ENCODE data around the gene RETREG1. TPM values are rescaled to one million over a fixed set of nuclear protein-coding genes. Genes with fewer than 3 reads are reported as not detected.
A peak's percentile ranks its signal among the peaks of the same experiment; 100 is the strongest.

RETREG1 gene
- total RNA-seq, 1 donor from 2014 or later: 269 TPM

DNA sequence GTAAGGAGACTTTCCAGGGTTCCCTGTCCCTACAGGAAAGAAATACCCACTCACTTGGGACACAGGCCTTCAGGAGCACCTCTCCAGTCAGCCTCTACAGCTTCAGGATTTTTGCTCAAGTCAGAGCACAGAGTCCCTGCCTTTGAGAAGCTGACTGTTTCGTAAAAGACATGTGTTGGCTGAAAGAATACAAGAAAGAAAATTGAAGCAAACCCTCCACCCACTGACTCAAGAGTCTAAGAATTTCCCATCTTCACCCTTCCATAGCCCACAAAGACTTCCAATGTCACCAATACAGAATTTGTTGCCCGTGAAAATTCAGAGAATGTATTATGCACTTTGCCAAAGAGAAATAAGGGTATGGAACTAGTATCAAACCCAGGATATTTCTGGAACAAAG lies 98.2 kb downstream of the RETREG1 start:
- TF ChIP-seq, protein P1, sequence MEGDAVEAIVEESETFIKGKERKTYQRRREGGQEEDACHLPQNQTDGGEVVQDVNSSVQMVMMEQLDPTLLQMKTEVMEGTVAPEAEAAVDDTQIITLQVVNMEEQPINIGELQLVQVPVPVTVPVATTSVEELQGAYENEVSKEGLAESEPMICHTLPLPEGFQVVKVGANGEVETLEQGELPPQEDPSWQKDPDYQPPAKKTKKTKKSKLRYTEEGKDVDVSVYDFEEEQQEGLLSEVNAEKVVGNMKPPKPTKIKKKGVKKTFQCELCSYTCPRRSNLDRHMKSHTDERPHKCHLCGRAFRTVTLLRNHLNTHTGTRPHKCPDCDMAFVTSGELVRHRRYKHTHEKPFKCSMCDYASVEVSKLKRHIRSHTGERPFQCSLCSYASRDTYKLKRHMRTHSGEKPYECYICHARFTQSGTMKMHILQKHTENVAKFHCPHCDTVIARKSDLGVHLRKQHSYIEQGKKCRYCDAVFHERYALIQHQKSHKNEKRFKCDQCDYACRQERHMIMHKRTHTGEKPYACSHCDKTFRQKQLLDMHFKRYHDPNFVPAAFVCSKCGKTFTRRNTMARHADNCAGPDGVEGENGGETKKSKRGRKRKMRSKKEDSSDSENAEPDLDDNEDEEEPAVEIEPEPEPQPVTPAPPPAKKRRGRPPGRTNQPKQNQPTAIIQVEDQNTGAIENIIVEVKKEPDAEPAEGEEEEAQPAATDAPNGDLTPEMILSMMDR (IDR thresholded peaks at IDR 0.05; ENCODE audit: borderline replicate concordance): no peak
- Histone ChIP-seq H3K9me3 (replicated peaks) (no peaks in the 10 kb centered on the region), H3K27ac (replicated peaks) (peak overlapping the region; percentile 30), H3K4me1 (peaks cover 37% of the 10 kb centered on the region), H3K36me3 (no peaks in the 10 kb centered on the region), H3K4me3 (no peak overlapping the region), H3K27me3 (ENCODE audit: low read depth) (no peaks in the 10 kb centered on the region)
- intact Hi-C loops (cut with micrococcal nuclease): no loop called here
- no peak for DNase-seq

DNA sequence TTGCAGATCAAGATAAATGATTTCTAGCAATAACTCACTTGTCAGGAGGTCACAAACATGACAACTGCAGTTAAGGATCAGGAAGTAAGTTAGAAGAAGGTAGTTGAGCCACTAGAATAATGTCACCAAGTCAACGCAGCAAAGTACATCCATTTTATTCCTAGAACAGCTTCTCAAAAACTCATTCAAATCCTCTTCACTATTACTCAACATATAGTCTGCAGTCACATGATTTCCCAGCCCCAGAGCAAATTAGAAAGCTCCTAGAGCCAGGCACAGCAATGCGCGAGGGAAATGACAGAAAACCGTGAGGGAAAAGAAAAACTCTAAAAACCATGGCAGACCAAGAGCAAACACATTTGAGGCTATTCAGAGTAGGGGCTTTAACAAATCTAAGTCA lies 101.3 kb downstream of the RETREG1 start:
- Histone ChIP-seq H3K27me3 (ENCODE audit: low read depth) (no peaks in the 10 kb centered on the region), H3K4me1 (peaks cover 22% of the 10 kb centered on the region), H3K4me3 (no peak overlapping the region), H3K27ac (replicated peaks) (no peak overlapping the region), H3K36me3 (no peaks in the 10 kb centered on the region), H3K9me3 (replicated peaks) (no peaks in the 10 kb centered on the region)
- TF ChIP-seq, protein P1 (IDR thresholded peaks at IDR 0.05; ENCODE audit: borderline replicate concordance): no peak
- intact Hi-C loops (cut with micrococcal nuclease): no loop called here
- DNase-seq: no peak

DNA sequence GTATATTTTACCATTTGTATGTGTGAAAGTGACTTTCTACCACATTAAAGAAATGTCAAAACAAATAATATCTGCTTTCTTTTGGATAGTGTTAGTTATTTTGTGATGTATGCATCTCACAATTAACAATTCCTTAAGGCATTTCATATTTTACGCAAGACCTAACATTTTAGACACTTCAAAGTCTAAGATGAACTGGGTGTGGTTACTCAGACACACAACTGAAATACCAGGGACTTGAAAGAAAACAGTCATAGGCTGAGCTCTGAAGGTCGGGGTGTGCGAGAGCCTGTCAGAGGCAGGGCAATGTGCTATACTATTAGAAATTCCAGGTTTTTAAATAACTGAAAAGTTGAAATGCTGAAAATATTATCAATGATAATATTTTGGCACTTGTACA lies 106.7 kb downstream of the RETREG1 start:
- intact Hi-C loops (cut with micrococcal nuclease): no loop called here
- Histone ChIP-seq H3K4me1 (peaks cover 23% of the 10 kb centered on the region), H3K9me3 (replicated peaks) (no peaks in the 10 kb centered on the region), H3K27me3 (ENCODE audit: low read depth) (no peaks in the 10 kb centered on the region), H3K27ac (replicated peaks) (peak overlapping the region; percentile 85), H3K36me3 (no peaks in the 10 kb centered on the region), H3K4me3 (no peak overlapping the region)
- TF ChIP-seq, protein P1 (IDR thresholded peaks at IDR 0.05; ENCODE audit: borderline replicate concordance): no peak
- no peak for DNase-seq

DNA sequence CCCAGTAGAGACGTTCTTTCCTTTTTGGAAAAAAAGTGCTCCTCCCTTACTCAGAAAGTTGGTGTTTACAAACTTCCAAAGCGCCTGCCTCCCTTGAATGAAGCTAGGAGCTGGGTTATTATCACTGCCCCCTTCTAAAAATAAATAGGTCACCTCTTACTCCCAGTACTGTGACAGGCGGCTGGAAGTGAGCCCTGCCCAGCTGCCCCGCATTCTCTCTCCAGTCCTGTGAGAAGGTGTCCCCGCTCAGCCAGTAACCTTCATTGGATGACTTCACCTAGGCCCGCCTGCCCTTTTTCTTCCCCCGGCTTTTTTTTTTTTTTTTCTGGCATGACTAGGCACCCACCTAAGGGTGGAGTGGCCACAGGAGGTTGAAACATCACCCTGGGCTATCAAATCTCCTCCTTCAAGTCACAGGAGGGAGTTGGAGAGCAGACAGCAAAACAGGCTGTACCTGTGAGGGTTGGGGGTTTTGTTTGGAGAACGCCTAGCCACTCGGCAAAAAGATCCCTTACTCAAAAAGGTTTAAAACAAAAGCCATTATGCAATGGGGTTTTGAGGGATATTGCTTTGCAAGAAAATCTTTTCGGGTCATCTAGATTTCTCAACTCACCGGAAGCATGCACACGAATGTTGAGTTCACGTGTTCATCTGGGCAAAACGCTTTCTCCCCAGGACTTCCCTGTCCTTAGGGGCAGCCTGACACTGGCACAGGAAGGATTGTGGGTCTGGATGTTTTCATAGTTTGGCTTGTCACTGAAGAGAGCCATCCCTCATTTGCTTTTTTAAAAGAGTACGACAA lies 107.9 kb downstream of the RETREG1 start:
- no peaks in the 10 kb centered on the region for H3K9me3 ChIP-seq (replicated peaks)
- intact Hi-C loops (cut with micrococcal nuclease): no loop called here

DNA sequence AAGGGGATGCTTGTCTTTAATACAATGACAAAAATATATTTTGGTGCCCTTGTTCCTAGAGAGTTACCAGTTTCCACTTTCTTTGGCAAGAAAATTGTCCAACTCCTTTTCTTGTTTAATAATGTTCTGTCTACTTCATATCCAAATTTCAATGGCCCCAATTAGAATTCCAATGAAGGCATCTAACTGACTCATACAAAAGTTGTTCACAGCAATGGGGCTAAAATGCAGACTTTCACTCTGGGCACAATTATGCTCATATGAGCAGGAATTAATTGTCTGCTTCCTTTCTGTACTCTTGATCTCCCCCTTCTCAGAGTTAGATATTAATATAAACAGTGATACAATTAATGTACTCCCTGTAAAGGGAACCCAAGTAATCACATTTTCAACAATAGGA lies 109.1 kb downstream of the RETREG1 start:
- TF ChIP-seq, protein P1 (IDR thresholded peaks at IDR 0.05; ENCODE audit: borderline replicate concordance): no peak
- peaks cover 38% of the 10 kb centered on the region for H3K4me1 ChIP-seq
- DNase-seq: no peak
- H3K4me3 ChIP-seq: peak overlapping the region; percentile 65
- peak overlapping the region; percentile 85 for H3K27ac ChIP-seq (replicated peaks)
- H3K27me3 ChIP-seq (ENCODE audit: low read depth): no peaks in the 10 kb centered on the region
- H3K9me3 ChIP-seq (replicated peaks): no peaks in the 10 kb centered on the region
- intact Hi-C loops (cut with micrococcal nuclease): no loop called here
- H3K36me3 ChIP-seq: no peaks in the 10 kb centered on the region

More for the DNA sequence above, 107.9 kb downstream of the RETREG1 start:
- Histone ChIP-seq H3K4me1 (peaks cover 30% of the 10 kb centered on the region), H3K27me3 (ENCODE audit: low read depth) (no peaks in the 10 kb centered on the region), H3K4me3 (peak overlapping the region; percentile 65), H3K27ac (replicated peaks) (peak overlapping the region; percentile 85), H3K36me3 (no peaks in the 10 kb centered on the region)
- DNase-seq: peak; percentile 78
- TF ChIP-seq, protein P1 (IDR thresholded peaks at IDR 0.05; ENCODE audit: borderline replicate concordance): no peak
